IMR-90 (cell line): ENCODE results near the gene TLCD4. TPM values are rescaled to one million over a fixed set of nuclear protein-coding genes. Genes with fewer than 3 reads are reported as not detected.

Source experiments
- ATAC-seq: fragments of 200-7000 bp; cut with Tn5 transposase; 2 replicates; pipeline ENCODE4 v1.9.1; 2020; ENCODE audit warnings: low read depth, mild to moderate bottlenecking, moderate library complexity
- BruUV-seq: library from RNA; stranded (reverse); fragments of 400-500 nt; replicated peaks from 2 replicates; lab custom pipeline; 2021; lab: Mats Ljungman, UMichigan
- CTCF ChIA-PET: fragments of 300-600 bp; formaldehyde crosslinking; extraction: SDS; loops from one replicate; lab custom pipeline; 2021; ENCODE audit warnings: antibody characterized with exemption; lab: Yijun Ruan, JAX
- POLR2A ChIA-PET: fragments of 300-600 bp; sonication (Branson Sonifier 250); formaldehyde crosslinking; loops from one replicate; lab custom pipeline; 2022; ENCODE audit warnings: antibody characterized with exemption; ENCODE audit not compliant: unreplicated experiment; lab: Charles Lee
- DNase-seq: peaks from one replicate; pipeline ENCODE4 v3.0.0; 2013
- H2AFZ ChIP-seq: replicated peaks from 2 replicates; pipeline ENCODE3; 2013; ENCODE audit warnings: low read length, mild to moderate bottlenecking; ENCODE audit not compliant: poor library complexity
- H2AK5ac ChIP-seq: 2 replicates; pipeline ENCODE4 v1.6.1; 2013; ENCODE audit warnings: low read depth, low read length, inconsistent platforms
- H2AK9ac ChIP-seq: replicated peaks from 2 replicates; pipeline ENCODE3; 2013; ENCODE audit warnings: mild to moderate bottlenecking, low read depth, low read length, moderate library complexity; ENCODE audit not compliant: poor library complexity
- H2BK120ac ChIP-seq: 2 replicates; pipeline ENCODE4 v1.6.1; 2013; ENCODE audit warnings: low read depth, low read length, inconsistent platforms
- H2BK15ac ChIP-seq: 3 replicates; pipeline ENCODE4 v1.6.1; 2013; ENCODE audit warnings: low read depth, low read length, inconsistent platforms
- H2BK20ac ChIP-seq: 2 replicates; pipeline ENCODE4 v1.6.1; 2013; ENCODE audit warnings: low read depth, mild to moderate bottlenecking, inconsistent platforms, low read length, moderate library complexity
- H2BK5ac ChIP-seq: 2 replicates; pipeline ENCODE4 v1.6.1; 2013; ENCODE audit warnings: mild to moderate bottlenecking, low read depth, low read length, inconsistent platforms; ENCODE audit not compliant: poor library complexity, severe bottlenecking
- H3K14ac ChIP-seq: replicated peaks from 2 replicates; pipeline ENCODE4 v1.6.1; 2013; ENCODE audit warnings: low read depth, low read length, inconsistent platforms
- H3K18ac ChIP-seq: 2 replicates; pipeline ENCODE4 v1.6.1; 2013; ENCODE audit warnings: low read depth, low read length, control low read depth
- H3K23ac ChIP-seq: 2 replicates; pipeline ENCODE4 v1.6.1; 2013; ENCODE audit warnings: low read depth, low read length, inconsistent platforms
- H3K27ac ChIP-seq: 2 replicates; pipeline ENCODE4 v1.5.1; 2013; ENCODE audit warnings: mild to moderate bottlenecking, control low read depth, low read length; ENCODE audit not compliant: insufficient read depth
- H3K27me3 ChIP-seq: 2 replicates; pipeline ENCODE4 v1.6.1; 2013; ENCODE audit warnings: low read length; ENCODE audit not compliant: control insufficient read depth, insufficient read depth
- H3K36me3 ChIP-seq: 2 replicates; pipeline ENCODE4 v1.6.1; 2013; ENCODE audit warnings: low read length, mixed read lengths; ENCODE audit not compliant: control insufficient read depth, insufficient read depth
- H3K4ac ChIP-seq: 2 replicates; pipeline ENCODE4 v1.6.1; 2013; ENCODE audit warnings: low read depth, low read length, inconsistent platforms
- H3K4me1 ChIP-seq: 2 replicates; pipeline ENCODE4 v1.6.1; 2013; ENCODE audit warnings: low read length, mixed read lengths; ENCODE audit not compliant: control insufficient read depth, insufficient read depth
- H3K4me2 ChIP-seq: 2 replicates; pipeline ENCODE4 v1.6.1; 2013; ENCODE audit warnings: low read depth, mild to moderate bottlenecking, control low read depth, low read length, moderate library complexity
- H3K4me3 ChIP-seq: 2 replicates; pipeline ENCODE4 v1.5.1; 2013; ENCODE audit warnings: low read depth, mild to moderate bottlenecking, control low read depth, low read length, moderate library complexity; ENCODE audit not compliant: insufficient read depth
- H3K56ac ChIP-seq: 2 replicates; pipeline ENCODE4 v1.6.1; 2013; ENCODE audit warnings: low read length, inconsistent platforms; ENCODE audit not compliant: insufficient read depth; ENCODE audit errors: extremely low read depth
- H3K79me1 ChIP-seq, 2 experiments: 2 replicates each; pipeline ENCODE4 v1.6.1; 2013; ENCODE audit warnings: low read length in 2 of 2, inconsistent platforms in 1 of 2, low read depth in 1 of 2
- H3K9ac ChIP-seq: 2 replicates; pipeline ENCODE4 v1.6.1; 2013; ENCODE audit warnings: low read depth, low read length, control low read depth
- H3K9me1 ChIP-seq: 2 replicates; pipeline ENCODE4 v1.6.1; 2013; ENCODE audit warnings: low read length, inconsistent platforms; ENCODE audit not compliant: insufficient read depth
- H3K9me3 ChIP-seq: 2 replicates; pipeline ENCODE4 v1.6.1; 2013; ENCODE audit warnings: low read length; ENCODE audit not compliant: control insufficient read depth, insufficient read depth
- H4K20me1 ChIP-seq: 2 replicates; pipeline ENCODE4 v1.6.1; 2013; ENCODE audit warnings: low read length, inconsistent platforms; ENCODE audit not compliant: insufficient read depth
- H4K5ac ChIP-seq: 2 replicates; pipeline ENCODE4 v1.6.1; 2013; ENCODE audit warnings: mild to moderate bottlenecking, low read depth, low read length, control low read depth
- H4K8ac ChIP-seq, 2 experiments: 2 replicates each; pipeline ENCODE4 v1.6.1; 2013; ENCODE audit warnings: low read depth in 2 of 2, low read length in 2 of 2, control low read depth in 1 of 2, inconsistent platforms in 1 of 2
- H4K91ac ChIP-seq: 2 replicates; pipeline ENCODE4 v1.6.1; 2013; ENCODE audit warnings: low read depth, low read length, inconsistent platforms; ENCODE audit not compliant: insufficient read depth
- BHLHE40 ChIP-seq: fragments of 150-350 bp; IDR thresholded peaks from 2 replicates; pipeline ENCODE4 v1.6.1; 2016; ENCODE audit warnings: mild to moderate bottlenecking, low read depth, low read length
- CEBPB ChIP-seq: IDR thresholded peaks from 2 replicates; pipeline ENCODE4 v1.6.1; 2012; ENCODE audit warnings: low read depth, low read length, improper control_type of control experiment
- ELK1 ChIP-seq: fragments of 150-350 bp; IDR thresholded peaks from 2 replicates; pipeline ENCODE4 v1.6.1; 2016; ENCODE audit warnings: low read depth, mild to moderate bottlenecking, low read length, moderate library complexity, borderline replicate concordance
- FOS ChIP-seq: fragments of 150-350 bp; IDR thresholded peaks from 2 replicates; pipeline ENCODE4 v1.6.1; 2016; ENCODE audit warnings: low read depth, low read length
- MAFK ChIP-seq: IDR thresholded peaks from 2 replicates; pipeline ENCODE4 v1.6.1; 2012; ENCODE audit warnings: low read depth, low read length, improper control_type of control experiment
- NFE2L2 ChIP-seq: fragments of 150-350 bp; IDR thresholded peaks from 2 replicates; pipeline ENCODE4 v1.6.1; 2016; ENCODE audit warnings: low read depth, mild to moderate bottlenecking, low read length
- POLR2A ChIP-seq: IDR thresholded peaks from 2 replicates; pipeline ENCODE4 v1.6.1; 2012; ENCODE audit warnings: mild to moderate bottlenecking, low read depth, low read length
- RCOR1 ChIP-seq: IDR thresholded peaks from 2 replicates; pipeline ENCODE4 v1.6.1; 2012; ENCODE audit warnings: mild to moderate bottlenecking, low read length, improper control_type of control experiment; ENCODE audit not compliant: insufficient replicate concordance
- RFX5 ChIP-seq: IDR thresholded peaks from 2 replicates; pipeline ENCODE4 v1.8.0; 2012; ENCODE audit warnings: low read depth, mild to moderate bottlenecking, low read length, moderate library complexity
- SMC3 ChIP-seq: fragments of 150-350 bp; IDR thresholded peaks from 2 replicates; pipeline ENCODE4 v1.6.1; 2016; ENCODE audit warnings: low read depth, mild to moderate bottlenecking, antibody characterized with exemption, low read length, moderate library complexity
- USF2 ChIP-seq: fragments of 150-350 bp; IDR thresholded peaks from 2 replicates; pipeline ENCODE4 v1.6.1; 2017; ENCODE audit warnings: mild to moderate bottlenecking, antibody characterized with exemption, low read length, low read depth
- WGBS, 2 experiments: methylation state at CpG; one replicate each; pipeline versions ENCODE4 v1.1.5 to v1.1.7; 2013; ENCODE audit warnings: missing lambda C conversion rate in 2 of 2; ENCODE audit not compliant: insufficient read length in 1 of 2; ENCODE audit errors: extremely low coverage in 2 of 2; 5-methylcytosine and 5-hydroxymethylcytosine counted together
- dilution Hi-C: fragments of 300-500 bp; cut with HindIII; formaldehyde crosslinking; loops from one replicate; pipeline ENCODE4 v1.14.3; 2018; ENCODE audit warnings: low sequenced_read_pairs; ENCODE audit not compliant: unreplicated experiment
- in situ Hi-C: fragments of 300-500 bp; cut with MboI; formaldehyde crosslinking; loops from 3 replicates; pipeline ENCODE4 v1.14.3; 2019; ENCODE audit warnings: low sequenced_read_pairs, inconsistent platforms, mixed read lengths
- intact Hi-C: fragments of 100-400 bp; cut with micrococcal nuclease; formaldehyde crosslinking; loops from 2 replicates; pipeline ENCODE4 v1.10.0; 2022
- polyA plus RNA-seq, 3 experiments: library from polyadenylated mRNA; depleted of rRNA; stranded (reverse); fragments of >200 nt; gene quantifications; 2 replicates each; pipeline ENCODE4 v1.2.3, GENCODE V29; 2012; ENCODE audit warnings: low replicate concordance in 1 of 3
- total RNA-seq: library from RNA; depleted of rRNA; stranded (reverse); fragments of >200 nt; gene quantifications from 2 replicates; pipeline ENCODE4 v1.2.3, GENCODE V29; 2012
- TF ChIP-seq, protein P1 (sequence below): conservative IDR thresholded peaks from 2 replicates; pipeline ENCODE4 v1.5.1; 2012; ENCODE audit warnings: mild to moderate bottlenecking, low read depth, low read length, improper control_type of control experiment

Gene TLCD4
- total and polyA plus RNA-seq, 2 of the 4 experiments (the other 2 are of a cell fraction): 0.22 to 0.36 TPM

- Histone ChIP-seq H3K4ac (no peak overlapping the region), H2BK20ac (no peak overlapping the region), H3K9ac (no peak overlapping the region), H2BK120ac (no peak overlapping the region), H3K18ac (no peak overlapping the region), H3K4me2 (no peak overlapping the region), H3K4me3 (no peak overlapping the region), H2BK15ac (no peak overlapping the region), H4K8ac (no peak overlapping the region), H4K91ac (no peak overlapping the region), H3K27ac (no peak overlapping the region), H3K9me3 (no peaks in the 10 kb centered on the region), H3K23ac (no peak overlapping the region), H3K27me3 (no peaks in the 10 kb centered on the region), H4K5ac (no peak overlapping the region), H3K14ac (no peak overlapping the region), H3K79me1 (no peaks in the 10 kb centered on the region), H3K4me1 (no peaks in the 10 kb centered on the region), H2AK5ac (no peak overlapping the region), H2AK9ac (no peak overlapping the region), H3K36me3 (no peaks in the 10 kb centered on the region), H3K56ac (no peak overlapping the region), H3K9me1 (no peaks in the 10 kb centered on the region), H4K20me1 (no peaks in the 10 kb centered on the region), H2AFZ (no peak overlapping the region), H2BK5ac (no peak overlapping the region)
- DNase-seq (no peak), ATAC-seq (no peak)
- POLR2A ChIA-PET: no interaction called here
- dilution Hi-C loops: no loop called here
- no TSS peak for BruUV-seq
- CTCF ChIA-PET: no interaction called here
- in situ Hi-C loops: no loop called here
- TF ChIP-seq NFE2L2 (no peak), MAFK (no peak), BHLHE40 (no peak), RFX5 (no peak), FOS (no peak), USF2 (no peak), RCOR1 (no peak), ELK1 (no peak), POLR2A (no peak), CEBPB (no peak), SMC3 (no peak)
- TF ChIP-seq, protein P1, sequence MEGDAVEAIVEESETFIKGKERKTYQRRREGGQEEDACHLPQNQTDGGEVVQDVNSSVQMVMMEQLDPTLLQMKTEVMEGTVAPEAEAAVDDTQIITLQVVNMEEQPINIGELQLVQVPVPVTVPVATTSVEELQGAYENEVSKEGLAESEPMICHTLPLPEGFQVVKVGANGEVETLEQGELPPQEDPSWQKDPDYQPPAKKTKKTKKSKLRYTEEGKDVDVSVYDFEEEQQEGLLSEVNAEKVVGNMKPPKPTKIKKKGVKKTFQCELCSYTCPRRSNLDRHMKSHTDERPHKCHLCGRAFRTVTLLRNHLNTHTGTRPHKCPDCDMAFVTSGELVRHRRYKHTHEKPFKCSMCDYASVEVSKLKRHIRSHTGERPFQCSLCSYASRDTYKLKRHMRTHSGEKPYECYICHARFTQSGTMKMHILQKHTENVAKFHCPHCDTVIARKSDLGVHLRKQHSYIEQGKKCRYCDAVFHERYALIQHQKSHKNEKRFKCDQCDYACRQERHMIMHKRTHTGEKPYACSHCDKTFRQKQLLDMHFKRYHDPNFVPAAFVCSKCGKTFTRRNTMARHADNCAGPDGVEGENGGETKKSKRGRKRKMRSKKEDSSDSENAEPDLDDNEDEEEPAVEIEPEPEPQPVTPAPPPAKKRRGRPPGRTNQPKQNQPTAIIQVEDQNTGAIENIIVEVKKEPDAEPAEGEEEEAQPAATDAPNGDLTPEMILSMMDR: no peak
- intact Hi-C loops: no loop called here
- no CpG with 5 or more reads among the region's 1 CpG for WGBS, 2 experiments
Observed at GRCh38 chr1:95145493-95145892, 28.3 kb downstream of the TLCD4 start.
